ENCODE data around the gene APLP2.

DNA sequence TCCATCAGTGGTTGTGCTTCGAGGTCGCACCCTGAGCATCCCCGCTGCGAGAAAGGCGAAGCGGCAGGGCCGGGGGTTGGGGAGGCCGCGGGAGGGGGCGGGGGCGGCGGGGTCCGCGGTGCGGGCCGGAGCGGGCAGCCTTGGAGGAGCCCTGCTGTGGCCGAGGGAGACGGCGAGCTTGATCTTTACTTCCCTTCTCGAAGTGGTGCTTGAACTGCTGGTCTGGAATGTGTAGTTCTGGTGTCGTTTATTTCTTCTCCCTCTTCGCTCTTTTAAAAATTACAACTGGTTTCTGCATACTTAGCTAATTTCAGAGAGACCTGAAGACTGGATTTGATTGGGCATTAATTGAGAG, 1.1 kb downstream of the APLP2 start:
- TF ChIP-seq CTCF (IDR thresholded peaks at IDR 0.05; ENCODE audit: poor library complexity, severe bottlenecking) (no peak), TAF1 (IDR thresholded peaks at IDR 0.05; ENCODE audit: low read depth) (no peak), MXI1 (conservative IDR thresholded peaks at IDR 0.05; ENCODE audit: poor library complexity, severe bottlenecking) (no peak), RAD21 (conservative IDR thresholded peaks at IDR 0.05) (no peak), EZH2 (IDR thresholded peaks at IDR 0.05; ENCODE audit: borderline replicate concordance, insufficient read depth, low read length, poor library complexity, severe bottlenecking) (no peak), POLR2AphosphoS5 (IDR thresholded peaks at IDR 0.05) (no peak), SMC3 (conservative IDR thresholded peaks at IDR 0.05; ENCODE audit: poor library complexity) (no peak), EP300 (conservative IDR thresholded peaks at IDR 0.05; ENCODE audit: poor library complexity, severe bottlenecking) (no peak)
- TF ChIP-seq, protein P1, sequence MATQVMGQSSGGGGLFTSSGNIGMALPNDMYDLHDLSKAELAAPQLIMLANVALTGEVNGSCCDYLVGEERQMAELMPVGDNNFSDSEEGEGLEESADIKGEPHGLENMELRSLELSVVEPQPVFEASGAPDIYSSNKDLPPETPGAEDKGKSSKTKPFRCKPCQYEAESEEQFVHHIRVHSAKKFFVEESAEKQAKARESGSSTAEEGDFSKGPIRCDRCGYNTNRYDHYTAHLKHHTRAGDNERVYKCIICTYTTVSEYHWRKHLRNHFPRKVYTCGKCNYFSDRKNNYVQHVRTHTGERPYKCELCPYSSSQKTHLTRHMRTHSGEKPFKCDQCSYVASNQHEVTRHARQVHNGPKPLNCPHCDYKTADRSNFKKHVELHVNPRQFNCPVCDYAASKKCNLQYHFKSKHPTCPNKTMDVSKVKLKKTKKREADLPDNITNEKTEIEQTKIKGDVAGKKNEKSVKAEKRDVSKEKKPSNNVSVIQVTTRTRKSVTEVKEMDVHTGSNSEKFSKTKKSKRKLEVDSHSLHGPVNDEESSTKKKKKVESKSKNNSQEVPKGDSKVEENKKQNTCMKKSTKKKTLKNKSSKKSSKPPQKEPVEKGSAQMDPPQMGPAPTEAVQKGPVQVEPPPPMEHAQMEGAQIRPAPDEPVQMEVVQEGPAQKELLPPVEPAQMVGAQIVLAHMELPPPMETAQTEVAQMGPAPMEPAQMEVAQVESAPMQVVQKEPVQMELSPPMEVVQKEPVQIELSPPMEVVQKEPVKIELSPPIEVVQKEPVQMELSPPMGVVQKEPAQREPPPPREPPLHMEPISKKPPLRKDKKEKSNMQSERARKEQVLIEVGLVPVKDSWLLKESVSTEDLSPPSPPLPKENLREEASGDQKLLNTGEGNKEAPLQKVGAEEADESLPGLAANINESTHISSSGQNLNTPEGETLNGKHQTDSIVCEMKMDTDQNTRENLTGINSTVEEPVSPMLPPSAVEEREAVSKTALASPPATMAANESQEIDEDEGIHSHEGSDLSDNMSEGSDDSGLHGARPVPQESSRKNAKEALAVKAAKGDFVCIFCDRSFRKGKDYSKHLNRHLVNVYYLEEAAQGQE (IDR thresholded peaks at IDR 0.05; ENCODE audit: borderline replicate concordance), result no peak

Measured in neural cell (in vitro differentiated cells).